GM21367 (cell line): ENCODE measurements around the gene VMO1.

Source experiments
- ATAC-seq: cut with Tn5 transposase; IDR thresholded peaks from one replicate; pipeline ENCODE4 v1.9.1; 2021; ENCODE audit not compliant: unreplicated experiment

Gene VMO1

DNA sequence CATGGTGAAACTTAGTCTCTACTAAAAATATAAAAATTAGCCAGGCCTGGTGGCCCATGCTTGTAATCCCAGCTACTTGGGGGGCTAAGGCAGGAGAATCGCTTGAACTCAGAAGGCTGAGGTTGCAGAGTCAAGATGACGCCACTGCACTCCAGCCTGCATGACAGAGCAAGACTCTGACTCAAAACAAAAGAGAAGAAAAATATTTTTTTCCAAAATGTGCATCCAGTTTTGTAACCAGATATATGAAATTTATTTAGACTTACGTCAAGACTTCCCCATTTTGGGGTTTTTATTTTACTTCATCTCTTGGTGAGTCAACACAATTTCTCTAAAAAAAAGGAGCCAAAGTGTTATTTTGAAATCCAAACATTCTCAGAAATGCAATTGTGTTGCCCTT is 20.0 kb downstream of the VMO1 start:
- no peak for ATAC-seq

DNA sequence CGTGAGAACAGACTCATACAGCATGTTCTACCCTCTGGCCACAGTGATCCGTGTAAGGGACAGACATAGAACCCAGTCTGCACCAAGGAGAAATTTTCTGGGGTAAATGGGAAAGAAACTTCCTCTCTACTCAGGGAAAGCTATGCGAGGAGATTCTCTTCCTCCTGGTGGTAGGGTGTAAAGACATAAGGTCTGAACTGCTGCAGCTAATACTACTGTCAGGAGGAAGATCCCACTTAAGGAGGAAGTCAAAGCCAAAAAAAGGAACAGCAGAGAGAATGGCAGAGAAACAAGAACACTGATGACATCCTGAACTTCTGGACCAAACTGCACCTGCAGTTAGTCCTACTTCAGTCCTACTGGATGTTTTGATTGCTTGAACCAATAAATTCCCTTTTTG is 21.6 kb downstream of the VMO1 start:
- ATAC-seq = no peak

DNA sequence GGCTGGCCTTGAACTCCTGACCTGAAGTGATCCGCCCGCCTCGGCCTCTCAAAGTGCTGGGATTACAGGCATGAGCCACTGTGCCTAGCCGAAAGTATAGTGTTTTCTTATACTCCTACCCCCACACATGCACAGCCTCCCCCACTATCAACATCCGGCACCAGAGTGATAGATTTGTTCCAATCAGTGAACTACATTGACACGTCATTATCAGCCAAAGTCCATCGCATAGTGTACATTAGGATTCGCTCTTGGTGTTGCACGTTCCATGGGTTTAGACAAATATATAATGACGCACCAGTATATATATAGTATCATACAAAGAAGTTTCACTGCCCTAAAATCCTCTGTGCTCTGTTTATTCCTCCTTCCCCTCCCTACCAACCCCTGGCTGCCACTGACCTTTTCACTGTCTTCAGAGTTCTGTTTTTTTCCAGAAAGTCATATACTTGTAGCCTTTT is 26.4 kb downstream of the VMO1 start:
- ATAC-seq = no peak

DNA sequence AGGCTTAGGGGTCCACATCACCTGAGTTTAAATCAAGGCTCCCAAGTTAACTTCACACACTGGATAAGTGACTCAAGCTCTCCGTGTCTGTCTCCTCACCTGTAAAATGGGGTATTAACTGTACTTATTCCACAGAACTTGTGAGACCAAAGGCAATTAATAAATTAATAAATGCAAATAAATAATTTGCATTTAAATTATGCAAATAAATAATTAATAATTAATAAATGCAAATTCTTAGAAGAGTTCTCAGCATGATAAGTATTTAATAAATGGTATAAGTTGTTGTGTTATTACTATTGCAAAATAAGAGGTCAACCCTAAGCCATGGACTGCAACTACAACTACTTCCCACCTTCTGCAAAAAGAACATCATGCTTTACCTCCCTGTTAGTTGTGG is 32.8 kb downstream of the VMO1 start:
- ATAC-seq = no peak

DNA sequence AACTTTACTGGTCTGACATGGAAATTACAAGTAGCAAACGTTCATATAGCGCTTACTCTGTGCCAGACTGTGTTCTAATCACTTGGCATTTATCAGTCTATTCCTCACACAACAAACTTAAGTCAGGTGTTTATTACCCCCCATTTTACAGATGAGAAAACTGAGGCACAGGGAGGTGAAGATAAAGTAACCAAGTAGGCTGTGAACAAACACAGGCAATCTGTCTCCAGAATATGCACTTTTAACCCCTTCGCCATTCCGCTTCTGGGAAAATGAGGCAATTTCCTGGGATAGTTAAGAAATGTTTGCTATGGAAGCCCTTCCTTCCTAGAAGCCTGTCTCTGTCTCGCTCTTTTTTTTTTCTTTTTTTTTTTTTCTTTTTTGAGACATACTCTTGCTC is 34.2 kb downstream of the VMO1 start:
- no peak for ATAC-seq

DNA sequence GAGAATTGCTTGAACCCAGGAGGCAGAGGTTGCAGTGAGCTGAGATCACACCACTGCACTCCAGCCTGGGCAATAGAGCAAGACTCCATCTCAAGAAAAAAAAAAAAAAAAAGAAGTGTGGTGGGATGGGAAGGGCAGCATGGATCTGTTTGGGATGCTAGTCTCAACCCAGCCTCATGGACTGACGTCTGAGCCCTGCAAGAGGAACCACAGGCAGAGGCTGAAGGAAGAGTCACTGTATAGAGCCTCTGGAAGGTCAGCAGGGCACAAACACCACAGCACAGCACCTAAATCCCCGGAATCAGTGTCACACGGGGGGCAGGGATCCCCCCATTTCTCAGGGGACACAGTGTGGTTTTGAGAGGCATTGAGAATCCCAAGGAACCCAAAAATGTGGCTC is 35.6 kb downstream of the VMO1 start:
- no peak for ATAC-seq

DNA sequence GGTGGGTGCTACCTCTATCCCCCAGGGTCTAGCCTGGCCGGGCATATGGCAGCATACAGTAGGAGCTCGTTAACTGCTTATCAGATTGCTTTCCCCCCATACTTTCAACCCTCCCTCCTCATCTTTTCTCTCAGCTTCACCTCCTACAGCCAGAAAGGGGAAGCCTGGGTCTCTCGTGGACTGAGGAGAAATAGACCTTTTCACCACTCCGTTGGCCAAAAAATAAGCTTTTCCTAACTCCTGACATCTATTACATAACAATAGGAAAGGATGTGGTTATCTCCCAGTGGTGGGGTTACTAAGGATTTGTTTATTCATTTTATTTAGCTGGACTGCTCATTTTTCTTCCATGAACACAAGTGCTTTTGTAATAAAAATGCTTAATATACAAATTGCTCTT is 37.5 kb downstream of the VMO1 start:
- ATAC-seq = no peak

DNA sequence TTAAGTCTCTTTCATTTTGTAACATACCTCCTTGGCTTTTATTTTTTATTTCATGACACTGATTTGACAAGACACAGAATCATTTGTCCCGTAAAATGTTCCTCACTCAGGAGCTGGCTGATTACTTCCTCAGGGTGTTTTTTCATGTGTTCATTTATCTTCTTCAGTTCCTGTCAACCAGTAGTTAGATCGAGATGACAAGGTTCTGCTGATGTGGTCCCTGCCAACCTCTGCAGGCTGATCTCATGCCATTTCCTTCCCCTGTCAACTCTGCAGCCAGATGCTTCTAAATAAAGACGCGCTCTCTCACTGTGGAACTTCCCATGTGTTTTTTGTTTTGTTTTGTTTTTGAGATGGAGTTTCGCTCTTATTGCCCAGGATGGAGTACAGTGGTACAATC is 38.3 kb downstream of the VMO1 start:
- ATAC-seq = no peak

DNA sequence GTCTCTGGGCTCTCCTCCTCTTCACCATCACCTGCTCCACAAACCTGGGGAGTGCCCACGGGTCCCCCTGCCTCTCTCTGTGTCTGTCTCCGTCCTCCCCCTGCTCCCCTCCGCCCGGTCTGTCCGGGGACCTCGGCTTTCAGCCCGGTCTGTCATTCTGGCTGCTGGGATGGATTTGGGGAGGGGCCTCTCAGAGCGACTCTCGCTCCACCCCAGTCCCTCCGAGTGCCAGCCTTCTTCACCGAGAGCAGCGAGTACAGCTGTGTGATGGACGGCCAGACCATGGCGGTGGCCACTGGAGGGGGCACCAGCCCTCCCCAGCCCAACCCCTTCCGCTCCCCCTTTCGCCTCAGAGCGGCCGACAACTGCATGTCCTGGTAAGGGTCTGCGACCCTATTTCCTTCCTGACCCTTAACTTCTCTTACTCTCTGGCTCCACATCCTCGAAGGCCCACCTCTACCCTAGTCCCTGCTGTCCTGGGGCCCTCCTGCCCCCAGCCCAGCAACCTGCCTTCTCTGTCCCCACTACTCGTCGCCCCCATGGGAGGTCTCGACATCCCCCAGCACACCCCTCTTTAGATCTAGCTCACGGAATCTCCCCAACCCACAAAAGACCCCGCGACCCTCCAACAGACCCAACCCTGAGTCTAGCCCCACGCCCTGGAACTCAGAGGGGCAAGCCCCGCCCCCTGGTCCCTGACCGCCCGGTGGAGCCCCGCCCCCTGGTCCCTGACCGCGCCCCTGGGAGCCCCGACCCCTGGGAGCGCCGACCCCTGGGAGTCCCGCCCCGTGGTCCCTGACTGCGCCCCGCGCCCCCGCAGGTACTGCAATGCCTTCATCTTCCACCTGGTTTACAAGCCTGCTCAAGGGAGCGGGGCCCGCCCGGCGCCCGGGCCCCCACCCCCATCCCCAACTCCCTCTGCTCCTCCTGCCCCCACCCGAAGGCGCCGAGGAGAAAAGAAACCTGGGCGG is 40.9 kb downstream of the VMO1 start:
- no peak for ATAC-seq

DNA sequence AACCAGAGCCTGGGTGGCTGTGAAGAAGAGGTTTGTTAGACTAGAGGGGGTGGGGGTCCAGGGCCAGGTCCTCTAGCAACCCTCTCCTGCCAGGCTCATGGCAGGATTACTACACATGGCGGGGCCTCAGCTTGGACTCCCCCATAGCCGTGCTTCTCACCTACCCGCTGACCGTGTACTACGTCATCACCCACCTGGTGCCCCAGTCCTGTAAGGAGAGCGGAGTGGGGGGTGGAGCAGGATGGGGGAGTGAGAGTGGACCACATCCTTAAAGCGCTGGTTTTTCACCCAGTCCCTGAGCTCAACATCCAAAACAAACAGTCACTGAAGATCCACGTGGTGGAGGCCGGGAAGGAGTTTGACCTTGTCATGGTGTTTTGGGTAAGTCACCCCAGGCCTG is 42.3 kb downstream of the VMO1 start:
- no peak for ATAC-seq

DNA sequence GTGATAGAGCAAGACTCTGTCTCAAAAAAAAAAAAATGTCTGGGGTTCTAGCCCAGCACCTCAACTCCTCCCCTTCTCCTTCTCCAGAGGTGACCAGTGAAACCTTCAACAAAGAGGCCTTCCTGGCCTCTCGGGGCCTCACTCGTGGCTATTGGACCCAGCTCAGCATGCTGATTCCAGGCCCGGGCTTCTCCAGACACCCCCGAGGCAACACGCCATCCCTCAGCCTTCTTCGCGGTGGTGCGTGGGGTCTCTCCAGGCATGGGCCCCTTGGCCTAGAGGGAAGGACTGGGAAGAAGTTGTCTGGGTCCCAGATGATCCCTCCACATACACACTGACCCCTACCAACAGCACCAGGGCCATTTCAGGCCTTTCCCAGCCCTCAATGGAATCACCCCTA is 42.9 kb downstream of the VMO1 start:
- ATAC-seq = no peak

DNA sequence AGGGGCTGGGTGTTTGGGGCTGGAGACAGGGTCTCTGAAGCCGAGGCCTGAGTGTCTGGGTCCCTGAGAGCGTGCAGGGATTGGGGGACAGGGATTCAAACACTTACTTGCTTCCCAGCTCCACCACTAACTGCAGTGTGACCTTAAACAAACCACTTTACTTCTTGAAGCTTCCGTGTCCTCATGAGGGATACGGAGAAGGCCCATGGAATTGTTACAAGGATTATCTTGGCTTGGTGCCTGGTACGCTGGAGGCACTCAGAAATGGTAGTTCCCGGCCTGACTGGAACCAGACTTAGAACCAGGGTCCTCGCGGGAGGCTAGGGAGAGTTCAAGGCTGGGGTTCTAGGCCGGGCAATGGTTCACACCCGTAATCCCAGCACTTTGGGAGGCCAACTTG is 43.5 kb downstream of the VMO1 start:
- no peak for ATAC-seq

DNA sequence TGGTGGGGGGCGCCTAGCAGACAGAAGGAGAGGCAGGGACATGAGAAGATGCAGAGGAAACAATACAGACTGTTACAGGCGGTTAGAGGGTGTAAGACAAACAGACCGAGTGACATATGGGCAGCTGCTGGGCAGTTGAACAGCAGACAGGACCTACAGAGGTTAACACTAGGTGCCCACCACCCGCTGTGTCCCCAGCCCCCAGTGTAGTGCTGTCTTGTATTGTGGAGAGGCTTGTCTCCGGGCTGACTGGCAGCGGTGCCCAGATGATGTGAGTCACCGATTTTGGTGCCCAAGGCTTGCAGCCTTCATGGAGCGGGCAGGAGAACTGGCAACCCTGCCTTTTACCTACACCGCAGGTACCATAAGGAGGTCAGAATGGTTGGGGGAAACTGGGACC is 44.0 kb downstream of the VMO1 start:
- ATAC-seq = no peak

DNA sequence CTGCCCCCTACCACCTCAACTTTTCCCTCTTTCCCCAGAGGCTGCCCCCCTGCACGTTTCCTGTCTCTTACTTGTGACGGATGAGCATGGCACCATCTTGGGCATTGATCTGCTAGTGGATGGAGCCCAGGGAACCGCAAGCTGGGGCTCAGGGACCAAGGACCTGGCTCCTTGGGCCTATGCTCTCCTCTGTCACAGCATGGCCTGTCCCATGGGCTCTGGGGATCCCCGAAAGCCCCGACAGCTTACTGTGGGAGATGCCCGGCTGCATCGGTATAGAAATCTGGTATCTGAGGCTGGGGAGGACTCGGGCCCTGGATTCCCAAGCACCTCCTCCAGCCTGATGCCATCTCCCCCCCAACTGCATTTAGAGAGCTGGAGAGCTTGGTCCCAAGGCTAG is 44.6 kb downstream of the VMO1 start:
- no peak for ATAC-seq

DNA sequence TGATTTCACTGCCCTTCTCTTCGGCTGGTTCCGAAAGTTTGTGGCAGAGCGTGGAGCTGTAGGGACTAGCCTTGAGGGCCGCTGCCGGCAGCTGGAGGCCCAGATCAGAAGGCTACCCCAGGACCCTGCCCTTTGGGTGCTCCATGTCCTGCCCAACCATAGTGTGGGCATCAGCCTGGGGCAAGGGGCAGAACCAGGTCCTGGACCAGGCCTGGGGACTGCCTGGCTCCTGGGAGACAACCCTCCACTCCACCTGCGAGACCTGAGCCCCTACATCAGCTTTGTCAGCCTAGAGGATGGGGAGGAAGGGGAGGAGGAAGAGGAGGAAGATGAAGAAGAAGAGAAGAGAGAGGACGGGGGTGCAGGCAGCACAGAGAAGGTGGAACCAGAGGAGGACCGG is 45.6 kb downstream of the VMO1 start:
- ATAC-seq = no peak

DNA sequence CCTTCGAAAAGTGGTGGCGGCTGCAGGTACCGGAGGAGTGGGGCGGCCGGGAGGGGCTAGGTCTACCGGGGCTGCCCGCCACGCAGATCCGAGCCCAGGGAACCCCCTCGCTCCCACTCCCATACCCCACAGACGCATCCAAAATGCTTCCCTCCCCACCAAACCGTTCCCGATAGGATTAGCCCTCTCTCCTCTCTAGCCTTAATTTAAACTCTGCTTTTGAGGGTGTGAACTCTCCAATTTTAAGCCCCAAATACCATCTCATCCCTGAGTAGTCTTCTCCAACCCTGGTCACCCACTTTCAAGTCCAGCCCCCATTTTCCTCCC is 46.2 kb downstream of the VMO1 start:
- no peak for ATAC-seq

DNA sequence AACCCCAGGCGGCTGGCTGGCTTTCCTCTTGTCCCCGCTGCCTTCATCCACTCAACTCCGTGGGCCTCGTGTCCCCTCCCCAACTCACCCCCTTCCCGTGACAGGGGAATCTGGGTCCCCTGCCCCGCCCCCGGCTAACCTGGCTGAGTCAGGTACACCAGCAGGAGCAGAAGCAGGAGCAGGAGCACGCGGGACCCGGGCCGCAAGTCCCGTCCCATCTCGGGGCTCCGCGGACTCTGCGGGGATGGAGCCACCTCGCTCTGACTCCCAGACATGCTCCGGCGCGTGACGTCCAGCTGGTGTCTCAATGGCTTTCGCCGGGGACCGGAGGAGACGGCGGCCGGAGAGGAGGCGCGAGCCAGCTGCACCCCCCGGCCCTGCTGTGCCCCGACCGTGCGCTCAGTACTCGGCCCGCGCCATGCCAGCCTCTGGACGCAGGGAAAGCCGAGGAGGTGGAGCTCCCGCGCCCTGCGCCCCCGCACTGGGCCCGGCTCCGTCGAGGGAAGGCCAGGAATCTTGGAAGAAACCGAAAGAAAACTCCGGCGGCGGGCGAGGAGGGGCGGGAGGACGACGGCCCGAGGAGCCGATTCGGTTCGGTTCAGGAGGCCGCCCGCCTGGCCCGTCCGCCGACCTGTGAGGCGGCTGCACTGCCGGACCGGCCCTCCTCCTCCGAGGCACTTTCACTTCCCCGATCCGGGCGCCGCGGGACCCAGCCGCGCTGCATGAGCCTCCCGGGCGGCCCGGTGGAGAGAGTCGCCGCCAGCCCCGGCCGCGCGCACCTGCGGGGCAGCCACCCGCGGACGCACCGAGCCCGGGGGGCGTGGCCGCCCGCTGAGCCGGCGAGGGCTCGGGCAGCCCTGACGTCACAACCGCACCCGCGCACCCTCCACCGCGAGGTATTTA is 46.8 kb downstream of the VMO1 start, which contains the start of the genes CXCL16 and ZMYND15:
Gene CXCL16 (minus strand): TSS at position 807 of the 903 bp plus-strand sequence. CDS start 589 bp downstream, at position 218.
Gene ZMYND15 (plus strand): TSS at position 712 of the 903 bp plus-strand sequence. CDS start 716 bp downstream, outside the sequence.
- no peak for ATAC-seq

DNA sequence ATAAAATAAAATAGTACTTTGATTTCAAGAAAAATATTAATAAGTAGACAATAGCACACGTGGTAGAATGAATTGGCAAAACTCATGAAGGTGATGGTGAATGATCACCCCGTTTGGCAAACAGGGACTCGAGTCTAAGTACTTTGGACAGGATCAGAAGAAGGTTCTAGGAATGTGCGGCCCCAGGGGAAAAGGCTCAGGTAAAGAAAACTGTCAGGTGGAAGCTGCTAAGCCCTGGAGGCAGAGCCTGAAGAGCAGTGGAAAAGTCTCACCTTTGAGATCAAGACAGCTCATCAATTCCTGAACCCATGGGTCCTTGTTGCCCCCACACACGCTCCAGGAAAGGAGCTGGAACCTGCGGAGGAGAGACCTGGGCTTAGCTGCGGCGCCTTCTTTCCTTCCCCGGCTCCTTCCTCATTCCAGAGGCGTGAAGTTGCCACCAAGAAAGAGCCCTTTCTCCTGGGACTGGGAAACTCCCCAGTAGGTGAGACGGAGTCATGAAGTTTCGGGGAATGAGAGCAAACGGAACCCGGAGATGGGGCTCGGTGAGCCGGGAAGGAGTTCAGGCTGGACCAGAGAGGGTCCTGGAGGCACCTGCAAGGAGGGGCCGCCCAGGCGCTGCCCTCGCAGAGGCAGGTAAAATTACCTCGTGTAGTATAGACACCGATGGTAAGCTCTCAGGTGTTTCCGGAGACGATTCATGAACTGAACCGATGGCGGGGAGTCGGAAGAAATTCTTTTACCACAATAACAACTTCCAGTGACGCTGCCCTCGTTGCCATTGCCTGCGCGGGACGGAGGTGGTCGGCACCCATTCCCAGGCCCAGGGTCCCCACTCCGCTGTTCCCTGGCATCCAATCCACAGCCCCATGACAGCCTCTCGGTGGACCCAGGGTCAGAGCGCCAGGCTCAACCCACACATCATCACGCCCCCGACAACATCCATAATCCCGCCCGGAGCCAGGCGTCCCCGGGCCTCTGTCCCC is 47.7 kb downstream of the VMO1 start:
- ATAC-seq = no peak

DNA sequence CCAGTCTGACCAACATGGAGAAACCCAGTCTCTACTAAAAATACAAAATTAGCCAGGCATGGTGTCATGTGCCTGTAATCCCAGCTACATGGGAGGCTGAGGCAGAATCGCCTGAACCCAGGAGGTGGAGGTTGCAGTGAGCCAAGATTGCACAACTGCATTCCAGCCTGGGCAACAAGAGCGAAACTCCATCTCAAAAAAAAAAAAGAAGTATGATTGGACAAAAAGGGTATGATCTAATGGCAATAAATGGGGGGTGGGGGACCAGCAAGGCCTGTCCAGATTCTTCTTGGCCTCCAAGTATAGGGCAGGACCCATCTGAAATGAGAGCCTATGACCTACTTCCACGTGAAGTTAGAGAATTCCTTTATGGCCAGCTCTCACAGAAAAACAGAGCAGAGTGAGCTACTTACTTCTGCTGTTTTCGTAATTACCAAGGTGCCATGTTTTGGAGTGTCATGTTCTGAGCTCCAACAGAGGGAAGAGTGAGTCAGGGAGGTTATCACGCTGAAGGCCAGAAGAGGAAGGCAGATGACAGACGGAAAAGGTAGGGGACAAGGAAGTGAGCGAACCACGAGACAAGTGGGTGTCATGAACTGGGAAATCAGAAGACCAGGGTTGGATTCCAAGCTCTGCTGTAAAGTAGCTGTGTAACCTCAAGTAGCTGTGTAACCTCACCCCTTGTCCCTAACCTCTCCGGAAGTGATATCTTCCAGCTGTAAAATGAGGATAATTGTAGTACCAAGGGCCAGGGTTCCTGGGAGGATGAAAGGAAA is 50.1 kb downstream of the VMO1 start:
- no peak for ATAC-seq
